Astrocyte (in vitro differentiated cells and primary cell): ENCODE measurements around the gene MEDAG. TPM values are rescaled to one million over a fixed set of nuclear protein-coding genes. Genes with fewer than 3 reads are reported as not detected.

Experiments
- DNase-seq: peaks from one replicate; pipeline ENCODE4 v3.0.0-alpha.2; 2010; ENCODE audit warnings: low read depth
- FAIRE-seq: peaks from 2 replicates; lab custom pipeline; 2011; peaks lifted over from hg19 to GRCh38; lab: Jason Lieb, UNC
- H2AFZ ChIP-seq: 2 replicates; pipeline ENCODE4 v1.6.0; 2012; ENCODE audit warnings: low read depth, low read length, inconsistent platforms
- H3K27ac ChIP-seq: 2 replicates; pipeline ENCODE4 v1.5.1; 2011; ENCODE audit warnings: low read depth, low read length, inconsistent platforms
- H3K27me3 ChIP-seq: 2 replicates; pipeline ENCODE4 v1.6.0; 2011; ENCODE audit warnings: low read length, inconsistent platforms; ENCODE audit not compliant: insufficient read depth
- H3K36me3 ChIP-seq: 2 replicates; pipeline ENCODE4 v1.5.1; 2011; ENCODE audit warnings: low read length, inconsistent platforms; ENCODE audit not compliant: insufficient read depth
- H3K4me1 ChIP-seq: 2 replicates; pipeline ENCODE4 v1.5.1; 2011; ENCODE audit warnings: low read length, inconsistent platforms; ENCODE audit not compliant: insufficient read depth
- H3K4me2 ChIP-seq: 2 replicates; pipeline ENCODE4 v1.6.0; 2012; ENCODE audit warnings: low read length, inconsistent platforms
- H3K4me3 ChIP-seq: 2 replicates; pipeline ENCODE4 v1.5.1; 2011; ENCODE audit warnings: low read depth, mild to moderate bottlenecking, low read length, inconsistent platforms; ENCODE audit not compliant: insufficient read depth
- H3K79me2 ChIP-seq: 2 replicates; pipeline ENCODE4 v1.6.0; 2012; ENCODE audit warnings: mild to moderate bottlenecking, low read length, inconsistent platforms; ENCODE audit not compliant: insufficient read depth
- H3K9ac ChIP-seq: 2 replicates; pipeline ENCODE4 v1.6.0; 2012; ENCODE audit warnings: mild to moderate bottlenecking, low read length, inconsistent platforms
- H3K9me3 ChIP-seq: 2 replicates; pipeline ENCODE4 v1.5.1; 2012; ENCODE audit warnings: low read depth, mild to moderate bottlenecking, low read length, inconsistent platforms; ENCODE audit not compliant: insufficient read depth
- H4K20me1 ChIP-seq: 2 replicates; pipeline ENCODE4 v1.6.0; 2012; ENCODE audit warnings: low read length, inconsistent platforms; ENCODE audit not compliant: insufficient read depth
- H3K27ac Mint-ChIP-seq: one replicate; pipeline ENCODE4 v1.8.0; 2021; ENCODE audit warnings: mild to moderate bottlenecking, mixed read lengths; ENCODE audit not compliant: unreplicated experiment
- H3K27me3 Mint-ChIP-seq: one replicate; pipeline ENCODE4 v1.8.0; 2021; ENCODE audit warnings: low read depth, mixed read lengths; ENCODE audit not compliant: unreplicated experiment
- H3K36me3 Mint-ChIP-seq: one replicate; pipeline ENCODE4 v1.8.0; 2021; ENCODE audit warnings: low read depth, mixed read lengths; ENCODE audit not compliant: unreplicated experiment
- H3K4me1 Mint-ChIP-seq: one replicate; pipeline ENCODE4 v1.8.0; 2021; ENCODE audit warnings: low read depth, mixed read lengths; ENCODE audit not compliant: unreplicated experiment
- H3K4me3 Mint-ChIP-seq: one replicate; pipeline ENCODE4 v1.8.0; 2021; ENCODE audit warnings: mild to moderate bottlenecking, moderate library complexity, mixed read lengths; ENCODE audit not compliant: unreplicated experiment
- H3K9me3 Mint-ChIP-seq: one replicate; pipeline ENCODE4 v1.8.0; 2021; ENCODE audit warnings: mild to moderate bottlenecking, mixed read lengths; ENCODE audit not compliant: unreplicated experiment
- EZH2 ChIP-seq: IDR thresholded peaks from 2 replicates; pipeline ENCODE4 v1.6.1; 2012; ENCODE audit warnings: mild to moderate bottlenecking, low read length, inconsistent platforms; ENCODE audit not compliant: insufficient read depth
- total RNA-seq: library from RNA; stranded (reverse); gene quantifications from 2 replicates; pipeline ENCODE4 v1.2.1, GENCODE V29; 2021
- TF ChIP-seq, protein P1 (sequence below): IDR thresholded peaks from 2 replicates; pipeline ENCODE4 v1.5.1; 2011; ENCODE audit warnings: low read depth, mild to moderate bottlenecking, inconsistent platforms, low read length, moderate library complexity; ENCODE audit not compliant: insufficient read depth

The MEDAG gene
- total RNA-seq, 1 donor from 2014 or later, result 1.5 TPM

- Histone ChIP-seq H3K9ac (no peak overlapping the region), H3K27ac (no peak overlapping the region), H3K27me3 (no peaks in the 10 kb centered on the region), H3K36me3 (no peaks in the 10 kb centered on the region), H3K9me3 (no peaks in the 10 kb centered on the region), H3K4me3 (no peak overlapping the region), H3K79me2 (no peaks in the 10 kb centered on the region), H4K20me1 (no peaks in the 10 kb centered on the region), H3K4me2 (no peak overlapping the region), H3K4me1 (peaks cover 16% of the 10 kb centered on the region), H2AFZ (no peak overlapping the region)
- DNase-seq (no peak), FAIRE-seq (no peak)
- Mint-ChIP-seq H3K4me1 (peaks cover 21% of the 10 kb centered on the region), H3K27me3 (no peaks in the 10 kb centered on the region), H3K9me3 (no peaks in the 10 kb centered on the region), H3K36me3 (peaks cover 2% of the 10 kb centered on the region), H3K27ac (no peak overlapping the region), H3K4me3 (no peak overlapping the region)
- TF ChIP-seq EZH2, result no peak
- TF ChIP-seq, protein P1, sequence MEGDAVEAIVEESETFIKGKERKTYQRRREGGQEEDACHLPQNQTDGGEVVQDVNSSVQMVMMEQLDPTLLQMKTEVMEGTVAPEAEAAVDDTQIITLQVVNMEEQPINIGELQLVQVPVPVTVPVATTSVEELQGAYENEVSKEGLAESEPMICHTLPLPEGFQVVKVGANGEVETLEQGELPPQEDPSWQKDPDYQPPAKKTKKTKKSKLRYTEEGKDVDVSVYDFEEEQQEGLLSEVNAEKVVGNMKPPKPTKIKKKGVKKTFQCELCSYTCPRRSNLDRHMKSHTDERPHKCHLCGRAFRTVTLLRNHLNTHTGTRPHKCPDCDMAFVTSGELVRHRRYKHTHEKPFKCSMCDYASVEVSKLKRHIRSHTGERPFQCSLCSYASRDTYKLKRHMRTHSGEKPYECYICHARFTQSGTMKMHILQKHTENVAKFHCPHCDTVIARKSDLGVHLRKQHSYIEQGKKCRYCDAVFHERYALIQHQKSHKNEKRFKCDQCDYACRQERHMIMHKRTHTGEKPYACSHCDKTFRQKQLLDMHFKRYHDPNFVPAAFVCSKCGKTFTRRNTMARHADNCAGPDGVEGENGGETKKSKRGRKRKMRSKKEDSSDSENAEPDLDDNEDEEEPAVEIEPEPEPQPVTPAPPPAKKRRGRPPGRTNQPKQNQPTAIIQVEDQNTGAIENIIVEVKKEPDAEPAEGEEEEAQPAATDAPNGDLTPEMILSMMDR, result no peak
Observed at GRCh38 chr13:30882996-30883766, 22.9 kb upstream of the MEDAG start.

GRCh38 chr13:30884543-30884942 lies 21.5 kb upstream of the MEDAG start:
- H3K27ac Mint-ChIP-seq, result no peak overlapping the region
- H2AFZ ChIP-seq, result no peak overlapping the region
- H4K20me1 ChIP-seq, result no peaks in the 10 kb centered on the region
- H3K9me3 ChIP-seq, result peaks cover 4% of the 10 kb centered on the region
- no peak for FAIRE-seq
- no peak overlapping the region for H3K4me2 ChIP-seq
- no peaks in the 10 kb centered on the region for H3K79me2 ChIP-seq
- no peaks in the 10 kb centered on the region for H3K9me3 Mint-ChIP-seq
- peaks cover 16% of the 10 kb centered on the region for H3K4me1 ChIP-seq
- TF ChIP-seq, protein P1, result no peak
- no peak for TF ChIP-seq EZH2
- H3K27ac ChIP-seq, result no peak overlapping the region
- H3K4me3 ChIP-seq, result no peak overlapping the region
- no peak for DNase-seq
- H3K27me3 Mint-ChIP-seq, result no peaks in the 10 kb centered on the region
- peaks cover 21% of the 10 kb centered on the region for H3K4me1 Mint-ChIP-seq
- H3K36me3 Mint-ChIP-seq, result no peaks in the 10 kb centered on the region
- no peaks in the 10 kb centered on the region for H3K27me3 ChIP-seq
- H3K9ac ChIP-seq, result no peak overlapping the region
- H3K4me3 Mint-ChIP-seq, result no peak overlapping the region
- no peaks in the 10 kb centered on the region for H3K36me3 ChIP-seq

- no peaks in the 10 kb centered on the region for H3K27me3 ChIP-seq
- H3K36me3 ChIP-seq, result no peaks in the 10 kb centered on the region
- H3K4me1 ChIP-seq, result no peaks in the 10 kb centered on the region
- TF ChIP-seq, protein P1, result no peak
- no peak for TF ChIP-seq EZH2
- H3K27ac ChIP-seq, result no peak overlapping the region
- DNase-seq (no peak), FAIRE-seq (no peak)
- H3K4me1 Mint-ChIP-seq, result peaks cover 4% of the 10 kb centered on the region
- H3K9me3 Mint-ChIP-seq, result no peaks in the 10 kb centered on the region
- H3K4me2 ChIP-seq, result no peak overlapping the region
- no peaks in the 10 kb centered on the region for H4K20me1 ChIP-seq
- no peak overlapping the region for H3K27ac Mint-ChIP-seq
- no peak overlapping the region for H2AFZ ChIP-seq
- no peaks in the 10 kb centered on the region for H3K79me2 ChIP-seq
- H3K9ac ChIP-seq, result no peak overlapping the region
- no peaks in the 10 kb centered on the region for H3K36me3 Mint-ChIP-seq
- H3K4me3 Mint-ChIP-seq, result no peak overlapping the region
- H3K4me3 ChIP-seq, result no peak overlapping the region
- no peaks in the 10 kb centered on the region for H3K27me3 Mint-ChIP-seq
- peaks cover 4% of the 10 kb centered on the region for H3K9me3 ChIP-seq
Observed at GRCh38 chr13:30889196-30889690, 16.8 kb upstream of the MEDAG start.
